AG04450 (cell line): ENCODE data around the gene IL1RL2. TPM values are rescaled to one million over a fixed set of nuclear protein-coding genes. Genes with fewer than 3 reads are reported as not detected.

Experiments
- CTCF ChIA-PET: fragments of 300-600, 350-600 bp; formaldehyde crosslinking; extraction: SDS; loops from one replicate; lab custom pipeline; 2022; ENCODE audit warnings: antibody characterized with exemption, inconsistent platforms; lab: Charles Lee
- POLR2A ChIA-PET: fragments of 350-600 bp; formaldehyde crosslinking; extraction: SDS; loops from one replicate; lab custom pipeline; 2021; ENCODE audit warnings: antibody characterized with exemption, inconsistent platforms; lab: Yijun Ruan, JAX
- DNase-seq: peaks from one replicate; pipeline ENCODE4 v3.0.0-alpha.2; 2011; ENCODE audit warnings: low read depth, low spot score
- H3K27ac ChIP-seq: one replicate; pipeline ENCODE4 v1.5.1; 2012; ENCODE audit warnings: low read depth, low read length, control low read depth
- H3K27me3 ChIP-seq: one replicate; pipeline ENCODE4 v1.6.0; 2012; ENCODE audit warnings: low read length; ENCODE audit not compliant: control insufficient read depth, insufficient read depth
- H3K4me3 ChIP-seq: 2 replicates; pipeline ENCODE4 v1.5.1; 2011; ENCODE audit warnings: mild to moderate bottlenecking, low read depth, low read length, control low read depth
- H3K9me3 ChIP-seq: 2 replicates; pipeline ENCODE4 v1.5.1; 2012; ENCODE audit warnings: low read length; ENCODE audit not compliant: control insufficient read depth, insufficient read depth
- CTCF ChIP-seq: IDR thresholded peaks from 2 replicates; pipeline ENCODE4 v1.5.1; 2011; ENCODE audit warnings: low read depth, low read length, control low read depth, inconsistent platforms
- polyA plus RNA-seq: library from polyadenylated mRNA; depleted of rRNA; stranded (reverse); fragments of >200 nt; gene quantifications from 2 replicates; pipeline ENCODE4 v1.2.3, GENCODE V29; 2011

Gene IL1RL2
- polyA plus RNA-seq, 1 experiment: 0.72 TPM

GRCh38 chr2:102271844-102272243 is 85.0 kb downstream of the IL1RL2 start:
- H3K27me3 ChIP-seq: peaks cover 3% of the 10 kb centered on the region
- no peaks in the 10 kb centered on the region; the same call in 1 of the 2 replicates for H3K9me3 ChIP-seq
- TF ChIP-seq CTCF: no peak
- no peak overlapping the region for H3K4me3 ChIP-seq
- no peak for DNase-seq
- ChIA-PET POLR2A (no interaction called here), CTCF (no interaction called here)
- H3K27ac ChIP-seq: no peak overlapping the region

- Histone ChIP-seq H3K9me3 (no peaks in the 10 kb centered on the region), H3K27me3 (peaks cover 3% of the 10 kb centered on the region), H3K4me3 (no peak overlapping the region), H3K27ac (no peak overlapping the region)
- no peak for TF ChIP-seq CTCF
- ChIA-PET CTCF (interaction anchor here (1.5 kb wide), 1 partner anchor 33 kb away, joined by 4 read pairs; no protein-coding TSS in a partner anchor), POLR2A (no interaction called here)
- no peak for DNase-seq
These were observed 86.9 kb downstream of the IL1RL2 start for GRCh38 chr2:102273619-102274211.

- CTCF ChIA-PET: interaction anchor here (0.8 to 1.4 kb wide), 4 partner anchors 23 to 167 kb away, joined by 3 to 4 read pairs (median 4); no protein-coding TSS in a partner anchor
- Histone ChIP-seq H3K27me3 (peaks cover 3% of the 10 kb centered on the region), H3K27ac (no peak overlapping the region), H3K4me3 (no peak overlapping the region), H3K9me3 (no peaks in the 10 kb centered on the region)
- no peak for TF ChIP-seq CTCF
- no peak for DNase-seq
- POLR2A ChIA-PET: no interaction called here
These were observed 89.9 kb downstream of the IL1RL2 start for GRCh38 chr2:102276549-102277201.

- Histone ChIP-seq H3K27me3 (peaks cover 3% of the 10 kb centered on the region), H3K27ac (no peak overlapping the region), H3K9me3 (no peaks in the 10 kb centered on the region), H3K4me3 (no peak overlapping the region)
- ChIA-PET CTCF (interaction anchor here (1.1 to 1.4 kb wide), 3 partner anchors 24 to 166 kb away, joined by 3 to 4 read pairs (median 4); no protein-coding TSS in a partner anchor), POLR2A (no interaction called here)
- no peak for TF ChIP-seq CTCF
- DNase-seq: no peak
These were observed 90.4 kb downstream of the IL1RL2 start for GRCh38 chr2:102277202-102277700.
